ENCODE data around the gene CHST8. TPM values are rescaled to one million over a fixed set of nuclear protein-coding genes. Genes with fewer than 3 reads are reported as not detected.

Gene CHST8
- polyA plus RNA-seq, 12 donors = 0.08 to 1.7 (median 0.30) TPM; not detected in 3

DNA sequence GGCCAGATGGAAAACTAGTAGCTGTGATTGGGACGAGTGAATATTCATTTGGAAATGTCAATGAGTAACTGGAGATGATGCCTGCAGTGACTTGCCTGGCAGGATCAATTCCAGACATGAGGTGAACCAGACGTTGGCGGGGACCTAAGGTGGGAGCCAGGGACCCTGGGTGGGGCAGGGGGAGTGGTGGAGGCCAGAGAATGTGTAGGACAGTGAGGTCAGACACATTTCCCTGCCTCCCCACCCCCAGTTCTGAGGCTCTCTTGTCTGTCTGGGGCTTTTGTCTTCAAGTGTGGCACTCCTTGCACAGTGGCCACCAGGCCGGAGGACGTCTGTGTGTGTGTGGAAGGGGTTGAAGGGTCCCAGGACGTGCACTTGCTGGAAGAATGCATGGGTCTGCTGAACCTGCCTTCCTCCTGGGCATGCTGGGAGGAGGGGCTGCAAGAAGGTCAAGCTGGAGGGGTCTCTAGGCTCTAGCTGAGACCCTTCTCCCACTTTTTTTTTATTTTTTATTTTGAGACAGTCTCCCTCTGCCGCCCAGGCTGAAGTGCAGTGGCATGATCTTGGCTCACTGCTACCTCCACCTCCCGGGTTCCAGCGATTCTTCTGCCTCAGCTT is 51.6 kb downstream of the CHST8 start:
- no peak for DNase-seq

DNA sequence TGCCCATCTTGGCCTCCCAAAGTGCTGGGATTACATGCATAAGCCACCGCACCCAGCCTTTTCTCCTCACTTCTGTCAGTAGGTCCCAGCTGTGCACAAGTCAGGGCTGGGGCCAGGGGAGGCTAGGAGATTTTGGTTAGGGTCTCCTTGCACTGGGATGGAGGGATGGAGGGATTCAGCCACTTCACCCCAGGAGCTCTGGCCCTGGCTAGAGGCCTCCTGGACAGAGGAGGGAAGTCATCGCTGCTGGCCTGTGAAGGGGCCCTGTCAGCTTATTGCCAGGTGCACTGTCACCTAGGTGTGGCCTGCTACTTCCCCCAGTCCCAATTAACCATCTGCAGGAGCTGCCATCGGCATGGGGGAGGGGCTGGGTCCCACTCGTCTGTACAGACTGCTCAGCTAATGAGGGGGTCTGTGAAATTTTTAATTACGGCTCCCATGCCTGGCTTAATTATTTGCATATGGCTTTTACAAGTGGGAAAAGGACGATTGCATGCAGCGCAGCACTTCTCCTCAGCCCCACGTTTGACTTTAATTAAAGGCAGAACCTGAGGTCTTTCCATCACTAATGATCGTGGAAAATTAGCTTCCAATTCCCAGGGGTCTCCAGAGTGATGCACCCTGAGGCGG is 52.4 kb downstream of the CHST8 start:
- no peak for DNase-seq

GRCh38 chr19:33674626-33675367 is 53.0 kb downstream of the CHST8 start:
- no peak for DNase-seq

- DNase-seq = no peak
Observed at GRCh38 chr19:33675501-33676124, 53.9 kb downstream of the CHST8 start.

DNA sequence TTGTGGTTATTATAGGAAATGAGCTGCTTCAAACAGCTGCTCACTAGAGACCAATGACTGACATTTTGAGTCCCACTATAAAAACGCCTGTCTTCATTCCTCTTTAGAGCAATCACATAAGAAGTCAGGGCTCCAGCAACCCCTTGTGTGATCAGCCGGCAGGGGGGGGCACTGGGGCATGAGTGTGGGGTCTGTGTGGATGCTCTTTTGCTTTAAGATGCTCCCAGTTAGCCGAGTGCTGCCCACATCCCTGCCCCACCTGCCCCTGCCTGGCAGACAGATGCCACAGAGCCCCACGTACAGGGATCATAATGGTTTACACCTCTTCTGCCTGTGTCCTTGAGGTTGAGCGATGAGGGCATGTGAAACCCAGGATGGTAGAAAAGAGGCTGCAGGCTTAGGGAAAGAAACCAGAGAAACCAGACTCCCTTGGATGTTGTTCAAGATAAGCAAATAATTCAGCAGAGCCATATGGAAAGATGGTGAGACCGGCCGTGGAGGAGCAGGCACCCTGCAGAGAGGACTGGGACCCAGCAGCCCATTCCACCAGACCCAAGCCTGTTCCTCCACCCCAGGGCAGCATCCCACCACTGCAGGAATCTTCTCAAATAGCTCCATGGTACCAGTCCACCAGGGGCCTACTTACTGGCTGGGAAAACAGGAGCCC is 55.4 kb downstream of the CHST8 start:
- no peak for DNase-seq

DNA sequence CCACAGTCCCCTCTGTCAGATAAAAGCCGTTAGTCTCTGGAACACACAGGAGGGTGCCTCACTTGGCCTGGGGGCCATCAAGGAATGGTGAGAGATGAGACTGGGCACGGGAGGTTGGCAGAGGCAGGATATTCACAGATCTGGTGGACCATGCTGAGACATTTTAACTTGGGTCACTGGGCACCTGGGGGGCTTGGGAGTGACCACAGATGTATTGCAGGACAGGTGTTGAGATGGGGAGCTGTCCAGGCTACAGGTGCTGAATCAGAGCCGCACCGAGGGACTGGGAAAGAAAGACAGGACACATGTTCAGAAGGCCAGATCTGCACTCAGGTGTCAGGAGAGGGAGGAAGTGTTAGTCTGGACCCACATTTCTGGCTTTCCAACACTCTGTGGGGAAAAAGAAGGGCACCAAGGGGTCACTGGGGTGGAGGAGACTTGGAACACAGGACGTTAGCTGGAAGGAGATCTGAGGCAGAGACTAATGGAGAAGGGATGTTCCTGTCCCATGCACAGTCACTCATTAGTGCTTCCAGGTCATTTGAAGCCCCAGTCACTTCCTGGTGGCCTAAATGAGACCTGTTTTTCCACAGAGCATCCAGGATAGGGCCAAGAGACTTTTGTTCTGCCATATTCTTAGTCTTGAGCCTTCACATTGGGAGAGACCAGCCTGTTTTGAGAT is 56.1 kb downstream of the CHST8 start:
- no peak for DNase-seq

DNA sequence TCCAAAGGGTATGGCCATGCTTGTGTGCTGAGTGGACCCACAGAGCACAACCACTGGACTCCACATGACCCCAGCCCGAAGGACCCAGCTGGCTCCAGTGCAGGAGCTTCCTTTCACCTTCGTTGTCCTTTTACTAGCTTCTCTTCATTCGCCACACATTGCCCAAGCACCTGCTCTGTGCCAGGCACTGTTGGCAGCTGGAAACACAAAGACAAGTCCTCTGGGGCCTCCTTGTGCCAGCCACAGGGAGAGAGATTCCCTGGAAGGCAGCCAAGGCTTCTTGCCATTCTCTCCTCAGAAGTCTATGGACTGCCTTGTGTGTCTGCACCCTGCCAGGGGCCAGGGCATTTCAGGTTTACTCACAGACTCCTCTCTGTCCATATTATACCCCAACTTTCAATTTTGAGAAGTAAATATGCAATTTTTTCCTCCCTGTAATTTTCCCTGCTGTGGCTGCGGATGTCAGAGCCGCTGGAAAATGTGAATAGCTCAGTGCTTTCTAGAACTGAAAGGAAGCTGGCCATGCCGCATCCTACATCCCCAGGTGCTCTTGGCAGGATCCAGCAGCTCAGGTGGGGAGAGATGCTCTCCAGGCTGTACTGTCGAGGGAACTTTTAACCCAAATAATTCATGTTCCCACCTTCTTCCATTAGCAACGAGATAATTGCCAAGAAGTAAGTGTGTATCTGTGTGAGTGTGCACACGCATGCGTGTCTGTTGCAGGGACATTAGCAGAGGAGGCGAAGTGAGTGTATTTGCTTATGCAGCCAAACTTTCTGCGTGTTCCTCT is 57.2 kb downstream of the CHST8 start:
- no peak for DNase-seq

- DNase-seq = no peak
Observed at GRCh38 chr19:33679696-33680095, 57.9 kb downstream of the CHST8 start.

DNA sequence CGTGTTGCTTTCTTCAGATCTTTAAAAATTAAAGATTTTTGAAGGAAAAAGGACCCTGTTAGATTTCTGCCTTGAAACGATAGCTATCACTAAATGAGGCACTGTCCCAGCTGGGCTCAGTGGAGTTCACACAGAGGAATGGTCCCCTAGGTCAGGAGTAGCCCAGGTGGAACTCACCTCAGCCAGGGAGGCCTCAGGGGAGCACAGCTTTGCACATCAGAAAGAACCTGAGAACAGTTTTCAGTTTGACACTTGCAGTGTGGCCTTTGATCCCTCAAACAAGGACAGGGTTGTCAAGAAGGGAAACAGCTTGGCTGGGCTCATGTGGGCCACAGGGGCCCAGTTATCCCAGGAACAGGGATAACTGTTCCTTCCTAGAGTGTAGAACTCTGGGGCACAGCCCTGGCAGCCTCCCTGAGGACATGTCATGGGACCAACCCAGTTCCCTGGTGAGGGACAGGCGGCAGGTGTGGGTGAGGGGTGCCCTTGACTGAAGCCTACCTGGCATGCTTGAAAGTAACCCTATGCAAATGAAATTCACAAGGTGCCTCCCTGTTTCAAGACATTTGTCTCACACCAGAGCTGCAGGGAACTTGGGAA is 59.4 kb downstream of the CHST8 start:
- no peak for DNase-seq

DNA sequence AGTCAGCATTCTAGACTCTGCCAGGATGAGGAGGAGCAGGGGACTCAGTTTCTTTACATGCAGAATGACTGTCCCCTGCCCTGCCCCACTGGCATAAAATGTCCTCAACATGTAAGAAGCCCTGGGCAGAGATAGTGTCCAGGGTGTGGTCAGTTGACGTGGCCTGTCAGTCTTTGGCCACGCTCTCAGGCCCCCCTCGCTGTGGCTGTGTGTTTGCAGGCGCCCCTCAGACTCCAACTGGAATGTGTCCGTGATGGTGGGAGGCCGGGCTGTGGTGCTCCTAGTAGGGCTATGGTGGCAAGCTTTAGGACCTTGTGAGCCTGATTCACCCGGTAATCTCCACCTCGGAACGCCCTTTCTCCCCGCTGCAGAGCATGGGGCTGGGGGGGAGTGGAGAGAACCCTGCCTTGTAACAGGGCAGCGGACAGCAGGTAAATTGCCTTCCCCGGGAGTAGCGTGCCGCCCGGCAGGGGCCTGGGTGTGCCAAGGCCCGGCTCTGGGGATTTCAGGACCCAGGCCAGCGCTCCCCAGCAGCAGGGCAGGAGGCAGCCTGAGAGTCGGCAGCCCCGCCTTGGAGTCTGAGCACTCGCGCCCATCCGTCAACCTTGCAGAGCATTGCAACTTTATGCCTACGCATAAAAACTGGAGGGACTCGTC is 62.3 kb downstream of the CHST8 start:
- peak; percentile 31 for DNase-seq

- DNase-seq = no peak
Observed at GRCh38 chr19:33684538-33685232, 62.9 kb downstream of the CHST8 start.

DNA sequence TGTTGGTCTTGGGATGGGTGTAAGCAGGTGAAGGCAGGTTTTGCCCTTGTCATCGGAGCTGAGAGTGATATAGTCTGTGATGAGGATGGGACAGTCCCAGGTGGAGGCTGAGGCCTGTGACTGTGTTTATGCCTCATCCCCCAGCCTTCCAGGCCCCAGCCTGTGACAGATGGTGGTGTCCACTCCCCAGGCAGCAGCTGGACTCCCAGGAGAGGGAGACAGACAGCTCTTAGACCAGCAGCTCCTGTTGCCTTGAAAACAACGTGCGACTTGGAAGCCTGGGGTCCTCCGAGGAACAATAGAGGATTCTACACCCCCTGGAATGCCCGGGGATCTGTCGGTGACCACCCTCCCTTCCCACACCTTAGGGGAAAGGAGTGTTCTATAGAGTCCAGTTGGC is 63.8 kb downstream of the CHST8 start:
- DNase-seq = no peak

GRCh38 chr19:33686262-33686661 is 64.5 kb downstream of the CHST8 start:
- no peak for DNase-seq

- DNase-seq = no peak
Observed at GRCh38 chr19:33686687-33687480, 65.1 kb downstream of the CHST8 start.

GRCh38 chr19:33687481-33688170 is 65.9 kb downstream of the CHST8 start:
- DNase-seq = no peak

DNA sequence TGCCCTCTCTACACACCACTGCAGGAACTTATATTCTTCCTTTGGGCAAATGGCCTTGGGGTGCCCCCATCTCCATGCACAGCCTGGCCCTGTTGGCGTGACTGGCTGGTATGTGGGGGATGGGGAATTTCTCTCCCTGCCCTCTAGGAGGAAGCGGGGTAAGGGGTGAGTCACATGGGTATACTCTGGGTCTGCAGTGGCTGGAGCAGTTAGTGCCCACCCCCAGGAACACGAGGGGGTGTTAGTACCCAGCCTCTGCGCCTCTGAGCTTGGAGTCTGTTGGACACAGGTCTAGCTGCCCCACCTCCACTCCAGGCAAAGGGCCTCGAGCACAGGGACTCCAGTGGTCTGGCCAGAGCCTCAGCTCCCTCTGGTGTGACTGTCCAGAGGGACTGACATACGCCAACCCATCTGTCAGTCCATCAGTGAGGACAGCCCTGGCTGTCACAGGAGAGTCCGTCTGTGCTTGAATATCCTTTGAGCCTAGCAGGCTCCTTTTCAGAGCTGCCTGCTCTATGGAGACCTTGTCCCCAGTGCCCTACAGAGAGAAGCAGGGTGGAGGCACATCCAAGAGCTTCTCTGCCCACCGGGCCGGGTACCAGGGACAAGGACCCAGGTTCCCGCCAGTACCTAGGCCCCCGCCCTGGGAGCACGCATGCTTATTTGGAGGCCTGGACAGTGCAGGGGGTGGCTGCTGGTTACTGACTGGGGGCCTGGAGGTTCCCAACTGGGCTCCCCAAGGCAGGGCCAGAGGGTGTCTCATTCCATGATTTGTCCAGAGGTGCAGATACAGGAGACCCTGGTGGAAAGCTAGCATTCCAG is 66.6 kb downstream of the CHST8 start:
- DNase-seq = no peak
